Jurkat, Clone E6-1 (cell line): ENCODE results near the gene CISTR.

Experiments used
- DNase-seq: peaks from one replicate; pipeline ENCODE4 v3.0.0-alpha.2; 2011; ENCODE audit warnings: low read depth, low spot score
- H3K4me3 ChIP-seq: 2 replicates; pipeline ENCODE4 v1.5.1; 2011; ENCODE audit warnings: mild to moderate bottlenecking, low read length, control low read depth, moderate library complexity

Gene CISTR

GRCh38 chr12:53748072-53748840, 3.5 kb downstream of the CISTR start:
- no peak for DNase-seq
- no peak overlapping the region for H3K4me3 ChIP-seq

DNA sequence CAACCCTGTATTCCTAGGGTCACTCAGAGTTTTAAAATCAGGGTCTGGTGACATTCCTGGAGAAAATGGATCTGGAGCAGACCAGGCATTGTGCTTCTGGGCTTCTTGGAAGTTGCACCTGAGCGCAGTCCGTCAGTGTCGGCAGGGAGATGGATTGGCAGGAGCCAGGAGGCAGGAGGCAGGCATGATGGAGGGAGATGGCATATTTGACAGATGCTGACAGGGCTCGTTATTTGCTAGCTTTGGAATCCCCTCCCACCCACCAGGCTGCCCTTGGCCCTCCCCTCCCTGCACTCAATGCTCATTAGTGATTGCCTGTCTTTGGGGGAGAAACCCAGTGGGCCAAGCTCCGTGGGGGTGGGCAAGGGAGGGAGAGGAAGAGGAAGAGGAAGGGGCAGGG, 4.7 kb downstream of the CISTR start:
- no peak overlapping the region for H3K4me3 ChIP-seq
- no peak for DNase-seq

- no peak overlapping the region for H3K4me3 ChIP-seq
- peak; percentile 75 for DNase-seq
Measured at GRCh38 chr12:53746592-53747092, 5.1 kb downstream of the CISTR start.

DNA sequence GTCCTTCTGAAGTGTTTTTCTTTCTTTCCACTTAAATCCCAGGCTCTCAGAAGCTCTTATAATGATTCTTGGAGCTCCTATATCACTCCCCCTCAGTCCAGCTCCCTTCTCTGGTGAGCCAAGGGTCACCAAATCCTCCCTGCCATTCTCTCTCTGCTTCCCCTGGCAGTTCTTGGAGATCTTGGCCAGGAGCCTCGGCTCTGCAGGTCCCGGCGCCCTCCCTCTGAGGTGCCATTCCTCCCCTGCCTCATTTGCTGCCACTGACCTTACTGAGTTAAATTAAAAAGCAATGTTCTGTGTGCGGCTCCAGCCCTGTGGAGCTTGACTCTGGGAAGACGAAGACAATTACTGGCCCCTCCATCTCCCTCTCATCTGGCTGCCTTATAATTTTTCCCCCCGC, 7.0 kb downstream of the CISTR start:
- DNase-seq = no peak
- no peak overlapping the region for H3K4me3 ChIP-seq

GRCh38 chr12:53744130-53744441, 7.7 kb downstream of the CISTR start:
- no peak overlapping the region for H3K4me3 ChIP-seq
- no peak for DNase-seq

DNA sequence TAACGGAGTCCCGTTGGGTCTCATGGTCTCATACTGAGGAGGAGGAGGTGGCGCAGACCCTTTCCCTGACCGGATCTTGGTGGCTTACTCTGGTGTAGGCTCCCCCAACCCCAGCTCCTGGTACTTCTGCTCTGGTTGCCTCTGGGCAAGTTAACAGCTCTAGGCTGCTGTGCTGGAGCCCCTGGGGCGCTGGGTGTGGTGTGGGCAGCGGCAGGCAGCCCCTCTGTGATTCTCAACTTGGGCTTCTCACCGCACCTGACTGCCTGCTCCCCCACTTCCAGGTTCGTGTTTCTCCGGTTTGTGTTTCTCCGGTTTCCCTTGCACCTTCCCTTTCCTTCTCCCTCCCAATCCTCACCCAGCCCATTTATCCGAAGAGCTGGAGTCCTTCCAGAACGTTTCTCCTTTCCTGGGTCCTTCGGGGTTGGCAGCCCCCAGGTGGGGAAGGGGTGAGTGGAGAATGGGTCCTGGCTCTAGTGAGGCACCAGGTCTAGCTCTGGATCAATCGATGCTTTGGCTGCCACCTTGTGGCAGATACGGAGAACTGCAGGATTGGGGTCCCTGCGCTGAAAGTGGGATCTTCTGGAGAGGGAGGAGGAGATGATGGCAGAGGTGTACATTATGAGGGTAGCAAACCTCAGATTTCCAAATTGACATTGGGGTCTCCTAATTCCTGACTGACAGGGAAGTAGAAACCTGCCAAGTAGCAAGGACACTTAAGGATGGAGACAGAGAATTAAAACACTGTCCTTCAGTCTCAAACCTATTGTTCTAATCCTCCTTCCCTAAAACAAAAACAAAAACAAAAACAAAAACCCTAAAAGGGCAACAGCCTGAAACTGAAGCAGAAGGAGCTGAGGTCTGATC, 8.3 kb downstream of the CISTR start:
- peak; percentile 50 for DNase-seq
- H3K4me3 ChIP-seq = no peak overlapping the region

GRCh38 chr12:53740130-53740491, 11.7 kb downstream of the CISTR start:
- DNase-seq = no peak
- H3K4me3 ChIP-seq = no peak overlapping the region

DNA sequence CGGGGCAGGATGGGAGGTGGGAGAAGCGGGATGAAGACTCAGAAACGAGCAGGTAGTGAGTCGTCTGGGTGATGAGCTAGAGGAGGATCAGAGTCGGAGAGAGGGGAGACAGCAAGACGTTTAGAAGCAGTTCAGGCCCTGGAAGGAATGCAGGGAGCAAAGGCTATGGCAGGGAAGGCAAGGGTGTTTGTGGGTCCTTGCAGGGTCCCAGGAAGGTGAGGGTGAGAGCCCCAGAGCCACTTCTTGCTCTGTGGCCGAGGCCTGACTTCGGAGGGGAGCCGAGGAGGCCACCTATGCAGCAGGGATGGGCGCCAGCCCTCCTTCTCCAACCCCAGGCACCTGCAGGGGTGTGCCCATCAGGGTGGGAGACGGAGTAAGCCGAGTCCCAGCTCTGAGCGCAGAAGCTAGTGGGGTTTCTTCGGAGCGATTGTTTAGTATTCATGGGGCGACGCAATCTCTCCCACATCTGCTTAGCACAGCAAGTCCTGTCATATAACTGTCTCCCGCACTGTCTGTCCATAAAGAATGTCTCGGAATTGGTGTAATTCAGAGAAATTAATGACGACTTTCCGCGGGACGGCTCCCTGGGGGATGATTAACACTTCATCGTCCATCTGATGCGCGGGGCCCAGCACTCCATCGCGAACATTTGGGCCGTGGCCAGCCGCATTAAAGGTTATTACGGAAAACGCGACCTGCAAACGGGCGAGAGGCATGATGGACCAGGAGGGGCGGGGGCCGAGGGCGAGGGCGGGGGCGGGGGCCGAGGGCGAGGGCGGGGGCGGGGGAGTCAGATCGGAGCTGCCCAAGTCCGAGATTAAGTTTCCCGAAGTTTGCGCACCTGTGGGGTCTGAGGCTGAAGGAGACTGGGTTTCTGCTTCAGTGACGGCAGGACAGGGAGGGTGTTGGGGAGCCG, 12.3 kb downstream of the CISTR start:
- H3K4me3 ChIP-seq = no peak overlapping the region
- DNase-seq = no peak

- no peak overlapping the region for H3K4me3 ChIP-seq
- no peak for DNase-seq
Measured at GRCh38 chr12:53738406-53739213, 13.2 kb downstream of the CISTR start.

DNA sequence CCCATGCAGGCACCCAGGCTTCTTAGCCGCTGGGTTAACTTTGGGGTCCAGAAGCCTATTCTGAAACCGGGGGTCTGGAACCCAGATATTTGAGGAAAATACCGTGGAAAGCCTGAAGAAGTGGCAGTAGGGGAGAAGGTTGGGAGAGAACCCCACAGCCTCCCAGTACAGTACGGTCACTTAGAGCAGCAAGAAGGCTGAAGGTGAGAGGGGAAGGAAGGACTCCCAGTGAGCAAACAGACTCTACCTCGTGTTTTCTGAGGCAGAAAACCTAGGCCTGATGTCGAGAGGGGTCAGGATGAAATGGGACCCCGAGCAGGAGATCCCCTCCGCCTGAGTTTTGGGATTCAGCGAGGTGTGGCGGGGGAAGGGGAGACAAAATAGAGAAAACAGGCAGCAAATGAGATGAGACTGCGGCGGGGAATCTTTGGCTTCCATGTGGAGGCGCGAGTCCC, 13.8 kb downstream of the CISTR start:
- no peak overlapping the region for H3K4me3 ChIP-seq
- no peak for DNase-seq

- H3K4me3 ChIP-seq = no peak overlapping the region
- DNase-seq = no peak
Measured at GRCh38 chr12:53737093-53737808, 14.5 kb downstream of the CISTR start.

DNA sequence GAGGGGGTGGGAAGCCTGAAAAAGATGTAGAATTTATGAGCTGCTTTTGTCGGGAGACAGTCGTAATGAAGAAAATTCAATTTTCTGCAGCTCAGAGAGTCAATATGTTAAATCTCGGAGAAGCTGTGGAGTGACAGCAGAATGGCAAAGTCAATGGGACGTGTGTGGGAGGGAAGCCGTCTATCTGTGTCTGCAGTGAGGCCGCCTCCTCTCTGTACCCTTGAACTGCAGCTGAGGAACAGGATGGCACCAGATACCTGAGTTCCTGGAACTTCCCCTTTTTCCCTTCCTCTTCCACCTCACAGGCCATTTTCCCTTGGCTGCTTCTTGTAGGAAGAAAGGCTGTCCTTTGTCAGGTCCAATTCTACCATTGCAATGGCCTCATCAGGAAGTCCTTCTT, 15.2 kb downstream of the CISTR start:
- H3K4me3 ChIP-seq = no peak overlapping the region
- no peak for DNase-seq

- no peak overlapping the region for H3K4me3 ChIP-seq
- DNase-seq = no peak
Measured at GRCh38 chr12:53735556-53735955, 16.2 kb downstream of the CISTR start.

DNA sequence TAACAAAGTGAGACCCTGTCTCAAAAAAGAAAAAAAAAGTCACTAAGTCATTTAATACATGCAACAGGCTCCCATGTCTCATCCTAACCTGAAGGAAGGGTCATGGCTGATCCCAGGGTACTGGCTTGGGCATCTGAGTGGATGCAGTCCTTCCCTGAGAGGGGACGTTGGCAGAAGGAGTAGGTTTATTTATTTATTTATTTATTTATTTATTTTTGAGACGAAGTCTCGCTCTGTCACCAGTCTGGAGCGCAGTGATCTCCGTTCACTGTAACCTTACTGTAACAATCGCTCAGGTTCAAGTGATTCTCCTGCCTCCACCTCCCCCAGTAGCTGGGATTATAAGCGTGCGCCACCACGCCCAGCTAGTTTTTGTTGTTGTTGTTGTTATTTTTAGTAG, 17.4 kb downstream of the CISTR start:
- H3K4me3 ChIP-seq = no peak overlapping the region
- no peak for DNase-seq

GRCh38 chr12:53733807-53734200, 18.0 kb downstream of the CISTR start:
- peak; percentile 33 for DNase-seq
- no peak overlapping the region for H3K4me3 ChIP-seq

- no peak overlapping the region for H3K4me3 ChIP-seq
- DNase-seq = no peak
Measured at GRCh38 chr12:53733051-53733806, 18.6 kb downstream of the CISTR start.

DNA sequence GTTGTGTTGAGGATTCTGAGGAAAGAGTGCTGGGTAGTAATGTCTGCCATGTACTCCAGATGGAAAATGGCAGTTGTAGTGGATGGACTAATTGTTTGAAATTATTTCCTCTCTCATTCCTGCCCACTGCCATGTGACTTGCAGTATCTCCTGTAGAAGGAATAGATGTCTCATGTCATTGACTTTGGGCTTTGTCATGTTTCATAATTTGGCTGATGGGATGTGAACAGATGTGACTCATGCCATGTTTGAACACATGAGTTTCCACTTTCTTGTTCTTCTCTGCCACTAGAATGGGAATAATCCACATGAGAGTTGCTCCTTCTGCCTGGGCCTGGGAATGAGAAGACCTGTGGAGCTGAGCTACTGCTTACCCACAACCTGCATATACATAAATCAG, 22.1 kb downstream of the CISTR start:
- no peak for DNase-seq
- no peak overlapping the region for H3K4me3 ChIP-seq
